MM.1S (cell line): ENCODE data around the gene MIGA1.

Source experiments
- DNase-seq: peaks from one replicate; pipeline ENCODE4 v3.0.0-alpha.2; 2015
- H2AFZ ChIP-seq: fragments of 300-600 bp; sonication (generic); 2 replicates; pipeline ENCODE4 v1.6.0; 2016; ENCODE audit warnings: antibody characterized with exemption, low read length
- H3F3A ChIP-seq: fragments of 300-600 bp; sonication (generic); 2 replicates; pipeline ENCODE4 v1.6.1; 2016; ENCODE audit warnings: mild to moderate bottlenecking, antibody characterized with exemption, low read length, moderate library complexity, mixed read lengths; ENCODE audit not compliant: insufficient read depth
- H3K27ac ChIP-seq: fragments of 300-600 bp; sonication (generic); 2 replicates; pipeline ENCODE4 v1.5.1; 2016; ENCODE audit warnings: mild to moderate bottlenecking, low read length
- H3K27me3 ChIP-seq: fragments of 300-600 bp; sonication (generic); replicated peaks from 2 replicates; pipeline ENCODE4 v1.6.0; 2016; ENCODE audit warnings: low read length; ENCODE audit not compliant: insufficient read depth
- H3K36me3 ChIP-seq: fragments of 300-600 bp; sonication (generic); replicated peaks from 2 replicates; pipeline ENCODE4 v1.6.1; 2016; ENCODE audit warnings: mild to moderate bottlenecking, low read length, mixed read lengths; ENCODE audit not compliant: insufficient read depth
- H3K4me1 ChIP-seq: fragments of 300-600 bp; sonication (generic); 2 replicates; pipeline ENCODE4 v1.6.1; 2016; ENCODE audit warnings: low read length, mixed read lengths
- H3K4me2 ChIP-seq: fragments of 300-600 bp; sonication (generic); 2 replicates; pipeline ENCODE4 v1.6.0; 2016; ENCODE audit warnings: low read depth, low read length
- H3K4me3 ChIP-seq: fragments of 300-600 bp; sonication (generic); 2 replicates; pipeline ENCODE4 v1.5.1; 2016; ENCODE audit warnings: low read length, mixed read lengths
- H3K79me2 ChIP-seq: fragments of 300-600 bp; sonication (generic); 2 replicates; pipeline ENCODE4 v1.6.1; 2016; ENCODE audit warnings: mixed run types, low read length, mixed read lengths
- H3K9ac ChIP-seq: fragments of 300-600 bp; sonication (generic); 2 replicates; pipeline ENCODE4 v1.6.1; 2016; ENCODE audit warnings: low read length, mixed read lengths
- H3K9me2 ChIP-seq: fragments of 300-600 bp; sonication (generic); replicated peaks from 2 replicates; pipeline ENCODE4 v1.6.1; 2016; ENCODE audit warnings: mild to moderate bottlenecking, low read length, mixed read lengths; ENCODE audit not compliant: insufficient read depth
- H3K9me3 ChIP-seq: fragments of 300-600 bp; sonication (generic); replicated peaks from 2 replicates; pipeline ENCODE4 v1.6.1; 2016; ENCODE audit warnings: mild to moderate bottlenecking, low read length, mixed read lengths; ENCODE audit not compliant: insufficient read depth
- H4K20me1 ChIP-seq: fragments of 300-600 bp; sonication (generic); 2 replicates; pipeline ENCODE4 v1.6.1; 2016; ENCODE audit warnings: mild to moderate bottlenecking, low read length, moderate library complexity, mixed read lengths; ENCODE audit not compliant: insufficient read depth
- EZH2 ChIP-seq: fragments of 300-600 bp; sonication (generic); optimal IDR thresholded peaks from 2 replicates; pipeline ENCODE3; 2017; ENCODE audit warnings: low read depth, mild to moderate bottlenecking, antibody characterized with exemption, low read length, mixed read lengths
- EZH2phosphoT487 ChIP-seq: fragments of 300-600 bp; sonication (generic); IDR thresholded peaks from 2 replicates; pipeline ENCODE4 v1.6.1; 2018; ENCODE audit warnings: antibody characterized with exemption, low read length
- TF ChIP-seq, protein P1 (sequence below): fragments of 300-600 bp; sonication (generic); IDR thresholded peaks from 2 replicates; pipeline ENCODE4 v1.5.1; 2016; ENCODE audit warnings: antibody characterized with exemption, low read length, mixed read lengths

The MIGA1 gene

GRCh38 chr1:77846966-77847365, 67.5 kb downstream of the MIGA1 start:
- Histone ChIP-seq H3K9me2 (no peaks in the 10 kb centered on the region), H3K9me3 (no peaks in the 10 kb centered on the region), H3K27me3 (no peaks in the 10 kb centered on the region), H3K4me2 (no peak overlapping the region), H3K4me3 (no peak overlapping the region), H3K27ac (no peak overlapping the region), H3K9ac (no peak overlapping the region), H3F3A (no peaks in the 10 kb centered on the region), H3K4me1 (no peaks in the 10 kb centered on the region), H3K36me3 (no peaks in the 10 kb centered on the region), H2AFZ (no peak overlapping the region), H4K20me1 (no peaks in the 10 kb centered on the region), H3K79me2 (no peaks in the 10 kb centered on the region)
- no peak for DNase-seq
- TF ChIP-seq EZH2phosphoT487 (no peak), EZH2 (no peak)
- TF ChIP-seq, protein P1, sequence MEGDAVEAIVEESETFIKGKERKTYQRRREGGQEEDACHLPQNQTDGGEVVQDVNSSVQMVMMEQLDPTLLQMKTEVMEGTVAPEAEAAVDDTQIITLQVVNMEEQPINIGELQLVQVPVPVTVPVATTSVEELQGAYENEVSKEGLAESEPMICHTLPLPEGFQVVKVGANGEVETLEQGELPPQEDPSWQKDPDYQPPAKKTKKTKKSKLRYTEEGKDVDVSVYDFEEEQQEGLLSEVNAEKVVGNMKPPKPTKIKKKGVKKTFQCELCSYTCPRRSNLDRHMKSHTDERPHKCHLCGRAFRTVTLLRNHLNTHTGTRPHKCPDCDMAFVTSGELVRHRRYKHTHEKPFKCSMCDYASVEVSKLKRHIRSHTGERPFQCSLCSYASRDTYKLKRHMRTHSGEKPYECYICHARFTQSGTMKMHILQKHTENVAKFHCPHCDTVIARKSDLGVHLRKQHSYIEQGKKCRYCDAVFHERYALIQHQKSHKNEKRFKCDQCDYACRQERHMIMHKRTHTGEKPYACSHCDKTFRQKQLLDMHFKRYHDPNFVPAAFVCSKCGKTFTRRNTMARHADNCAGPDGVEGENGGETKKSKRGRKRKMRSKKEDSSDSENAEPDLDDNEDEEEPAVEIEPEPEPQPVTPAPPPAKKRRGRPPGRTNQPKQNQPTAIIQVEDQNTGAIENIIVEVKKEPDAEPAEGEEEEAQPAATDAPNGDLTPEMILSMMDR = no peak

DNA sequence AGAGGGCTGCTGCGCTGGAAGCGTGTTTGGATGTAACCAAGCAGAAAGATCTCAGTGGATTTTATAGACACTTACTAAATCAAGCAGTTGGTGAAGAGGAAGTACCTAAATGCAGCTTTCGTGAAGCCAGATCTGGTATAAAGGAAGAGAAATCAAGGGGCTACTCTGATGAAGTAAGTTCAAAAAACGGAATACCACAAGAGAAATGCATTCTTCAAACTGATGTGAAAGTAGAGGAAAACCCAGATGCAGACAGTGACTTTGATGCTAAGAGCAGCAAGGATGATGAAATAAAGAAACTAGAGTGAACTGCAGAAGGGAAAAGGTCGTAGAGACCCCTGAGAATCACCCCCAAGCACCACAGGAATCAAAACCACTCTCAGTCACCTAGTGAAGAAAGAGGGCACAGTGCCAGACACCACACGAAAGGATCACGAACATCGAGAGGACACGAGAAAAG, 68.2 kb downstream of the MIGA1 start:
- DNase-seq = no peak
- Histone ChIP-seq H3K27me3 (no peaks in the 10 kb centered on the region), H3K4me1 (no peaks in the 10 kb centered on the region), H3K27ac (no peak overlapping the region), H2AFZ (no peak overlapping the region), H3K9me2 (no peaks in the 10 kb centered on the region), H4K20me1 (no peaks in the 10 kb centered on the region), H3K4me2 (no peak overlapping the region), H3K4me3 (no peak overlapping the region), H3K9ac (no peak overlapping the region), H3K36me3 (no peaks in the 10 kb centered on the region), H3K79me2 (no peaks in the 10 kb centered on the region), H3K9me3 (no peaks in the 10 kb centered on the region), H3F3A (no peaks in the 10 kb centered on the region)
- TF ChIP-seq EZH2phosphoT487 (no peak), EZH2 (no peak)
- TF ChIP-seq, protein P1 = no peak

DNA sequence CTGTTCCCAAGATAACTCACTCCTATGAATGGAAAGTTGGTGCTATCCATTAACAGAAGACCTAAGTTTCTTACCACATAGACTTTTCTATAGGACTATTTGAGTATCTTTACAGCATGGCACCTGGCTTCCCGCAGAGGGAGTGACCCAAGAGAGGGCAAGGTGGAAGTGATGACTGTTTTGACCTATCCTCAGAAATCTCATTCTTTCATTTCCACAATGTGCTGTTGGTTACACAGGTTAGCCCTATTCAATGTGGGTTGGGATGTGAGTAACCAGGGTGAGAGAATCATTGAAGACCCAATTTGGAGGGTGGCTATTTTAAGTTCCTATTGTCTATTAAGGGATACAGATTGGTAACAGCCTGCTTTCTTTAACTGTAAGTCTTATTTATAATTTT, 70.6 kb downstream of the MIGA1 start:
- H3K4me2 ChIP-seq = no peak overlapping the region
- DNase-seq = no peak
- H3K36me3 ChIP-seq = no peaks in the 10 kb centered on the region
- H3K4me1 ChIP-seq = no peaks in the 10 kb centered on the region
- H3F3A ChIP-seq = no peaks in the 10 kb centered on the region
- H3K9me2 ChIP-seq = no peaks in the 10 kb centered on the region
- H3K79me2 ChIP-seq = no peaks in the 10 kb centered on the region
- H3K27me3 ChIP-seq = no peaks in the 10 kb centered on the region
- TF ChIP-seq EZH2 (no peak), EZH2phosphoT487 (no peak)
- TF ChIP-seq, protein P1 = no peak
- no peak overlapping the region for H3K27ac ChIP-seq
- no peak overlapping the region for H3K4me3 ChIP-seq
- H4K20me1 ChIP-seq = no peaks in the 10 kb centered on the region
- H3K9me3 ChIP-seq = no peaks in the 10 kb centered on the region
- H2AFZ ChIP-seq = no peak overlapping the region
- H3K9ac ChIP-seq = no peak overlapping the region
